Tibial nerve (tissue), 3 donors: ENCODE data around the gene AP2A1.

Experiments used
- CTCF ChIP-seq, 5 experiments: fragments of 200-600 bp in 3 of 5; fragments of 450-650 bp in 2 of 5; sonication (generic) in 3 of 5; IDR thresholded peaks; one replicate each; pipeline ENCODE4 v1.5.1; 2016 to 2019; ENCODE audit warnings: antibody characterized with exemption in 5 of 5, mild to moderate bottlenecking in 3 of 5, moderate library complexity in 2 of 5
- POLR2A ChIP-seq, 2 donors: fragments of 450-650 bp; IDR thresholded peaks; one replicate each; pipeline ENCODE4 v1.6.1; 2017; ENCODE audit warnings: antibody characterized with exemption in 2 of 2, mild to moderate bottlenecking in 2 of 2, moderate library complexity in 2 of 2

GRCh38 chr19:49846408-49846807 is 79.6 kb downstream of the AP2A1 start:
- TF ChIP-seq CTCF (IDR thresholded peaks at IDR 0.05) (no peak), POLR2A (IDR thresholded peaks at IDR 0.05) (no peak)
